Natural killer cell (primary cell): ENCODE results near the gene PI4KB. TPM values are rescaled to one million over a fixed set of nuclear protein-coding genes. Genes with fewer than 3 reads are reported as not detected.

ENCODE experiments used
- ATAC-seq, 3 donors: fragments of 150-1000 bp in 2 of 3; fragments of 200-7000 bp in 1 of 3; cut with Tn5 transposase; 1 replicate in 1 of 3; 2 replicates in 2 of 3; pipeline ENCODE4 v1.10.0; 2021; ENCODE audit warnings: mild to moderate bottlenecking in 2 of 3, moderate library complexity in 2 of 3
- DNase-seq, 2 donors: peaks; one replicate each; pipeline versions ENCODE4 v3.0.0 to v3.0.0-alpha.2; 2013 to 2021; ENCODE audit warnings: mixed read lengths in 1 of 2
- H3K27ac ChIP-seq: one replicate; pipeline ENCODE4 v1.5.1; 2013; ENCODE audit warnings: mild to moderate bottlenecking, low read length
- H3K27me3 ChIP-seq: one replicate; pipeline ENCODE4 v1.6.1; 2013; ENCODE audit warnings: low read length; ENCODE audit not compliant: control insufficient read depth, insufficient read depth
- H3K36me3 ChIP-seq: one replicate; pipeline ENCODE4 v1.6.1; 2013; ENCODE audit warnings: low read length; ENCODE audit not compliant: control insufficient read depth, insufficient read depth
- H3K4me1 ChIP-seq: one replicate; pipeline ENCODE4 v1.6.1; 2013; ENCODE audit warnings: low read length; ENCODE audit not compliant: control insufficient read depth, insufficient read depth
- H3K4me3 ChIP-seq: one replicate; pipeline ENCODE4 v1.5.1; 2013; ENCODE audit warnings: low read length
- H3K9me3 ChIP-seq: one replicate; pipeline ENCODE4 v1.6.1; 2013; ENCODE audit warnings: low read length; ENCODE audit not compliant: control insufficient read depth, insufficient read depth
- H3K27ac Mint-ChIP-seq, 2 donors: one replicate each; pipeline ENCODE4 v1.8.0; 2022; ENCODE audit warnings: mild to moderate bottlenecking in 2 of 2, mixed read lengths in 2 of 2, moderate library complexity in 1 of 2
- H3K27me3 Mint-ChIP-seq, 2 donors: one replicate each; pipeline ENCODE4 v1.8.0; 2022; ENCODE audit warnings: low read depth in 2 of 2, mixed read lengths in 2 of 2
- H3K36me3 Mint-ChIP-seq: one replicate; pipeline ENCODE4 v1.8.0; 2022; ENCODE audit warnings: mixed read lengths
- H3K4me1 Mint-ChIP-seq, 2 donors: one replicate each; pipeline ENCODE4 v1.8.0; 2022; ENCODE audit warnings: mixed read lengths in 2 of 2
- H3K4me3 Mint-ChIP-seq: one replicate; pipeline ENCODE4 v1.8.0; 2022; ENCODE audit warnings: mild to moderate bottlenecking, moderate library complexity, mixed read lengths
- H3K9me3 Mint-ChIP-seq, 2 donors: one replicate each; pipeline ENCODE4 v1.8.0; 2022; ENCODE audit warnings: mixed read lengths in 2 of 2
- CTCF ChIP-seq: fragments of 200-600 bp; IDR thresholded peaks from one replicate; pipeline ENCODE4 v1.8.0; 2022; ENCODE audit warnings: antibody characterized with exemption
- WGBS: methylation state at CpG from one replicate; pipeline ENCODE4 v1.1.7; 2013; ENCODE audit warnings: missing lambda C conversion rate; ENCODE audit not compliant: insufficient coverage; 5-methylcytosine and 5-hydroxymethylcytosine counted together
- intact Hi-C: fragments of 100-400 bp; cut with micrococcal nuclease; formaldehyde crosslinking; loops from one replicate; pipeline ENCODE4 v1.14.2; 2022
- total RNA-seq, 4 donors: library from RNA; stranded (reverse); fragments of 120-200 nt in 1 of 4; gene quantifications; one replicate each; pipeline versions ENCODE4 v1.2.3 to v1.2.4, GENCODE V29; 2013 to 2022

The PI4KB gene
- total RNA-seq, 3 donors from 2014 or later (not counting 1 experiment from before 2014, with no cell fraction given), result 68.2 to 99.3 (median 95.0) TPM

- H3K27ac ChIP-seq, result no peak overlapping the region
- Mint-ChIP-seq H3K36me3 (peaks cover 28% of the 10 kb centered on the region), H3K9me3 (no peaks in the 10 kb centered on the region), H3K4me3 (no peak overlapping the region), H3K27me3 (no peaks in the 10 kb centered on the region), H3K4me1 (no peaks in the 10 kb centered on the region), H3K27ac (peak overlapping the region in 1 of 2 donors; percentile 31)
- 95% methylated on average over 2 of the region's 2 CpGs for WGBS
- H3K27me3 ChIP-seq, result no peaks in the 10 kb centered on the region
- no peak for ATAC-seq
- H3K4me3 ChIP-seq, result no peak overlapping the region
- peaks cover 78% of the 10 kb centered on the region for H3K36me3 ChIP-seq
- TF ChIP-seq CTCF, result no peak
- H3K4me1 ChIP-seq, result no peaks in the 10 kb centered on the region
- H3K9me3 ChIP-seq, result no peaks in the 10 kb centered on the region
- no peak for DNase-seq
- intact Hi-C loops, result no loop called here
Observed at GRCh38 chr1:151242442-151242841, 84.8 kb downstream of the PI4KB start.

Other genes starting within 250 kb of the PI4KB start
- gene SEMA6C, start 180.8 kb downstream of the PI4KB start, total RNA-seq, result 1 to 10 TPM; 2.5 to 5.8 (median 3.0) TPM
- gene TNFAIP8L2, start 170.8 kb downstream of the PI4KB start, total RNA-seq, result 10 to 100 TPM in 1 of 3 donors, 1 to 10 TPM in 2; 4.8 to 14.5 (median 5.7) TPM
- gene LYSMD1, start 161.5 kb downstream of the PI4KB start, total RNA-seq, result 1 to 10 TPM; 1.0 to 1.7 (median 1.2) TPM
- gene SCNM1, start 161.3 kb downstream of the PI4KB start, total RNA-seq, result 10 to 100 TPM; 52.3 to 54.2 (median 52.9) TPM
- 1 to 10 TPM in 2 of 3 donors, not detected in 1; 2.6 to 3.8 TPM for gene TMOD4, start 151.4 kb downstream of the PI4KB start, total RNA-seq
- 10 to 100 TPM; 26.2 to 45.1 (median 44.8) TPM for gene VPS72, start 137.2 kb downstream of the PI4KB start, total RNA-seq
- 10 to 100 TPM; 42.0 to 65.2 (median 44.6) TPM for gene PIP5K1A, start 128.9 kb downstream of the PI4KB start, total RNA-seq
- 100 to 1,000 TPM in 1 of 3 donors, 10 to 100 TPM in 2; 94.2 to 101 (median 99.3) TPM for gene PSMD4, start 72.7 kb downstream of the PI4KB start, total RNA-seq
- gene ZNF687, start 45.1 kb downstream of the PI4KB start, total RNA-seq, result 10 to 100 TPM; 48.1 to 52.2 (median 48.6) TPM
- 100 to 1,000 TPM in 2 of 3 donors, 10 to 100 TPM in 1; 72.6 to 111 (median 110) TPM for gene RFX5, start 19.8 kb upstream of the PI4KB start, total RNA-seq
- not detected for gene SELENBP1, start 45.3 kb upstream of the PI4KB start, total RNA-seq
- gene PSMB4, start 72.2 kb upstream of the PI4KB start, total RNA-seq, result 100 to 1,000 TPM; 291 to 313 (median 297) TPM
- 100 to 1,000 TPM; 106 to 129 (median 121) TPM for gene POGZ, start 132.1 kb upstream of the PI4KB start, total RNA-seq
- gene CGN, start 184.0 kb upstream of the PI4KB start, total RNA-seq, result under 1 TPM in 2 of 3 donors, not detected in 1; 0.07 to 0.80 TPM
- 1 to 10 TPM; 4.6 to 7.2 (median 5.0) TPM for gene TUFT1, start 212.9 kb upstream of the PI4KB start, total RNA-seq